HepG2 (cell line): Measurements from ENCODE around the gene ISCU. TPM values are rescaled to one million over a fixed set of nuclear protein-coding genes. Genes with fewer than 3 reads are reported as not detected.

Source experiments
- ATAC-seq: fragments of 200-7000 bp; cut with Tn5 transposase; 3 replicates; pipeline ENCODE4 v1.9.1; 2020; ENCODE audit warnings: mild to moderate bottlenecking, moderate library complexity
- BruUV-seq: library from RNA; stranded (reverse); fragments of 400-500 nt; replicated peaks from 2 replicates; lab custom pipeline; 2021; lab: Mats Ljungman, UMichigan
- CTCF ChIA-PET: fragments of 300-600 bp; formaldehyde crosslinking; extraction: SDS; loops from one replicate; lab custom pipeline; 2021; ENCODE audit warnings: low total read pairs, inconsistent platforms, low intra/inter-chr PET ratio; lab: Yijun Ruan, JAX
- POLR2A ChIA-PET: fragments of 350-600 bp; sonication (Branson Sonifier 250); formaldehyde crosslinking; loops from one replicate; lab custom pipeline; 2020; ENCODE audit warnings: antibody characterized with exemption, inconsistent platforms; lab: Yijun Ruan, JAX
- DNase-seq: peaks from one replicate; pipeline ENCODE4 v3.0.0-alpha.2; 2015; ENCODE audit warnings: low spot score
- FAIRE-seq: peaks from 3 replicates; lab custom pipeline; 2011; peaks lifted over from hg19 to GRCh38; lab: Jason Lieb, UNC
- H2AFZ ChIP-seq: one replicate; pipeline ENCODE4 v1.6.1; 2011; ENCODE audit warnings: low read length, inconsistent platforms
- H3K27ac ChIP-seq: fragments of 300-600 bp; 3 replicates; pipeline ENCODE4 v1.8.0; 2011; ENCODE audit warnings: mixed run types, mild to moderate bottlenecking, mixed read lengths, low read length, inconsistent platforms; ENCODE audit not compliant: insufficient read depth; ENCODE audit errors: extremely low read length
- H3K27me3 ChIP-seq, 2 experiments: fragments of 200-600 bp in 1 of 2; 2 replicates in 1 of 2; 3 replicates in 1 of 2; pipeline versions ENCODE4 v1.6.0 to v1.8.0; 2011; ENCODE audit warnings: low read length in 2 of 2, mild to moderate bottlenecking in 2 of 2, moderate library complexity in 2 of 2, inconsistent platforms in 1 of 2; ENCODE audit not compliant: insufficient read depth in 2 of 2, control insufficient read depth in 1 of 2
- H3K36me3 ChIP-seq, 2 experiments: fragments of 200-600 bp in 1 of 2; replicated peaks in 1 of 2; 2 replicates in 1 of 2; 3 replicates in 1 of 2; pipeline versions ENCODE4 v1.5.1 to v1.8.0; 2011; ENCODE audit warnings: low read length in 2 of 2, inconsistent platforms in 1 of 2; ENCODE audit not compliant: insufficient read depth in 2 of 2, control insufficient read depth in 1 of 2
- H3K4me1 ChIP-seq: 2 replicates; pipeline ENCODE4 v1.5.1; 2012; ENCODE audit warnings: low read length, inconsistent platforms; ENCODE audit not compliant: insufficient read depth
- H3K4me2 ChIP-seq: 2 replicates; pipeline ENCODE4 v1.6.0; 2011; ENCODE audit warnings: low read depth, low read length, inconsistent platforms
- H3K4me3 ChIP-seq, 3 experiments: fragments of 200-600 bp in 1 of 3; sonication (generic), shearing (Covaris generic) in 1 of 3; replicated peaks in 1 of 3; 2 replicates each; pipeline ENCODE4 v1.5.1; 2011 to 2016; ENCODE audit warnings: low read length in 3 of 3, inconsistent platforms in 2 of 3, low read depth in 2 of 3, mild to moderate bottlenecking in 2 of 3, control low read depth in 1 of 3, mixed read lengths in 1 of 3; ENCODE audit not compliant: insufficient read depth in 1 of 3
- H3K79me2 ChIP-seq: one replicate; pipeline ENCODE4 v1.6.1; 2011; ENCODE audit warnings: low read length, inconsistent platforms; ENCODE audit not compliant: insufficient read depth
- H3K9ac ChIP-seq: 2 replicates; pipeline ENCODE4 v1.6.0; 2011; ENCODE audit warnings: mild to moderate bottlenecking, low read depth, low read length, inconsistent platforms; ENCODE audit not compliant: insufficient read depth
- H3K9me3 ChIP-seq: 2 replicates; pipeline ENCODE4 v1.5.1; 2012; ENCODE audit warnings: mild to moderate bottlenecking, low read length
- H4K20me1 ChIP-seq: 2 replicates; pipeline ENCODE4 v1.6.0; 2011; ENCODE audit warnings: inconsistent platforms, mild to moderate bottlenecking, low read length, moderate library complexity; ENCODE audit not compliant: insufficient read depth
- NFE2 ChIP-seq: sonication (generic); formaldehyde crosslinking; IDR thresholded peaks from 2 replicates; pipeline ENCODE4 v1.4.0; 2020; ENCODE audit warnings: missing genetic modification reagents
- RFX1 ChIP-seq: fragments of 450-650 bp; IDR thresholded peaks from 2 replicates; pipeline ENCODE4 v1.6.1; 2017
- SMC3 ChIP-seq: IDR thresholded peaks from 2 replicates; pipeline ENCODE4 v1.6.1; 2011; ENCODE audit warnings: low read length, improper control_type of control experiment
- STAG1 ChIP-seq: sonication (generic); formaldehyde crosslinking; IDR thresholded peaks from 2 replicates; pipeline ENCODE4 v1.4.0; 2020; ENCODE audit warnings: missing genetic modification reagents
- ZNF710 ChIP-seq: sonication (generic); formaldehyde crosslinking; IDR thresholded peaks from 2 replicates; pipeline ENCODE4 v1.5.0; 2020; ENCODE audit warnings: mild to moderate bottlenecking, missing genetic modification reagents, borderline replicate concordance
- WGBS: methylation state at CpG from one replicate; pipeline ENCODE4 v1.1.6; 2017; ENCODE audit warnings: low lambda C conversion rate; 5-methylcytosine and 5-hydroxymethylcytosine counted together
- in situ Hi-C: cut with HindIII; loops from 2 replicates; pipeline ENCODE4 v1.10.0; 2017; ENCODE audit warnings: low pct_unique_long_range_greater_than_20kb; ENCODE audit not compliant: extremely low pct_ligation_motif_present
- intact Hi-C: fragments of 100-400 bp; cut with micrococcal nuclease; formaldehyde crosslinking; loops from one replicate; pipeline ENCODE4 v1.10.0; 2022; ENCODE audit not compliant: unreplicated experiment
- polyA plus RNA-seq, 8 experiments: library from polyadenylated mRNA; depleted of rRNA in 3 of 8; stranded (reverse) in 7 of 8; unstranded in 1 of 8; fragments of >200 nt; fragmentation: Illumina TruSeq in 4 of 8; extraction: Trizol in 4 of 8; gene quantifications; 2 replicates each; pipeline versions ENCODE4 v1.2.1 to v1.2.3, GENCODE V29; 2011 to 2016; ENCODE audit warnings: low read depth in 4 of 8, missing spikeins in 1 of 8, mixed read lengths in 1 of 8; ENCODE audit not compliant: insufficient read depth in 1 of 8
- total RNA-seq, 5 experiments: library from RNA; depleted of rRNA; stranded (reverse); fragments of >200 nt; fragmentation: Illumina TruSeq; extraction: Trizol; gene quantifications; 2 replicates each; pipeline ENCODE4 v1.2.3, GENCODE V29; 2016; ENCODE audit warnings: low read depth in 1 of 5
- TF ChIP-seq, protein P1 (sequence below): sonication (generic); formaldehyde crosslinking; IDR thresholded peaks from 2 replicates; pipeline ENCODE4 v1.5.0; 2020; ENCODE audit warnings: mild to moderate bottlenecking, missing genetic modification reagents, moderate library complexity

The ISCU gene
- total and polyA plus RNA-seq, 2 of the 13 experiments (the other 11 are each of a cell fraction or from before 2014, with no cell fraction given): 94.4 to 107 TPM

DNA sequence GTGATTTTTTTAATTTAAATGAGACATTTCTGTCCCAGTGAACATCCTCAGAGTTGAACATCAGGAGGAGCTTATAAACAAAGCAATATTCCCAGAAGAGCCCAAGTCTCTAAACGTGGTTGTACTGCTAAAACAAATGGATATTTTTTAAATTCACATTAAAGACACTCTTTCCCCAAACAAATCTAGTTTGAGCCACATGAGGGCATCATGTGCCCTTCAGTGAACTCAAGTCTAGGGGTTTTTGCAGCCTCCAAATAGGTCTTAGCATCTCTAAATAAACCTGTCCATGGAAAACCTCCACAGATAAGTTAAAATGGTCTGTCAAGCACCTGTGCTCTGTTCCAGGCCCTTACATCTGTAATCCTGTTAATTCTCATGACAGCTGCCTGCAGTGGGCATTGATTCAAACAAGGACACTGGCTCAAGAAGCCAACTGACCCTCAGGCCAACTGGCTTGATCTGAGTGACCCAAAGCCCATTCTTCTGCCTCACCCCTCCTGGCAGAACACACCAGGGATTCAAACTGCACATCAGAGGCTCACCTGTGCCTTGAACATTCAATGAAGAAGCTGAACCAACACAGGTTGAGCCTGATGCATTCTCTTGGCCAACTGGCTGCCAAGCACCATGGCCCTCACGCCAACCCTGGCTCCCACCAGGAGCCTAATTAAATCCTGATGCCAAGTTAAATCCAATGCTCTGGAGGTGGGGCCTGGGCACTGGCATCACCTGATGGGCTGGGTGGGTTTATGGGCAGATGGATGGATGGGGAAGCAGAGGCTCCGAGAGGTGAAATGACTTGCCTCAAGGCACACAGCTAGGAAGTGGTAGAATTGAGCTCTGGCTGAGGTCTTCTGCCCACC lies 8.6 kb downstream of the ISCU start:
- intact Hi-C loops: no loop called here
- POLR2A ChIA-PET: no interaction called here

More for the DNA sequence above, 8.6 kb downstream of the ISCU start:
- no peak for TF ChIP-seq ZNF710 (CRISPR knock-in tag)
- no peak for TF ChIP-seq RFX1
- peak; percentile 56 for TF ChIP-seq STAG1
- TF ChIP-seq NFE2 (CRISPR knock-in tag): no peak
- TF ChIP-seq, protein P1, sequence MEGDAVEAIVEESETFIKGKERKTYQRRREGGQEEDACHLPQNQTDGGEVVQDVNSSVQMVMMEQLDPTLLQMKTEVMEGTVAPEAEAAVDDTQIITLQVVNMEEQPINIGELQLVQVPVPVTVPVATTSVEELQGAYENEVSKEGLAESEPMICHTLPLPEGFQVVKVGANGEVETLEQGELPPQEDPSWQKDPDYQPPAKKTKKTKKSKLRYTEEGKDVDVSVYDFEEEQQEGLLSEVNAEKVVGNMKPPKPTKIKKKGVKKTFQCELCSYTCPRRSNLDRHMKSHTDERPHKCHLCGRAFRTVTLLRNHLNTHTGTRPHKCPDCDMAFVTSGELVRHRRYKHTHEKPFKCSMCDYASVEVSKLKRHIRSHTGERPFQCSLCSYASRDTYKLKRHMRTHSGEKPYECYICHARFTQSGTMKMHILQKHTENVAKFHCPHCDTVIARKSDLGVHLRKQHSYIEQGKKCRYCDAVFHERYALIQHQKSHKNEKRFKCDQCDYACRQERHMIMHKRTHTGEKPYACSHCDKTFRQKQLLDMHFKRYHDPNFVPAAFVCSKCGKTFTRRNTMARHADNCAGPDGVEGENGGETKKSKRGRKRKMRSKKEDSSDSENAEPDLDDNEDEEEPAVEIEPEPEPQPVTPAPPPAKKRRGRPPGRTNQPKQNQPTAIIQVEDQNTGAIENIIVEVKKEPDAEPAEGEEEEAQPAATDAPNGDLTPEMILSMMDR (CRISPR knock-in tag): peak; percentile 45
- peak; percentile 20; the same call in 1 of the 2 replicates for TF ChIP-seq SMC3
- 42% methylated on average over 2 of the region's 3 CpGs for WGBS
- Histone ChIP-seq H3K79me2 (no peaks in the 10 kb centered on the region), H3K4me3 (no peak overlapping the region), H2AFZ (no peak overlapping the region), H3K4me1 (no peaks in the 10 kb centered on the region), H3K4me2 (no peak overlapping the region), H3K9ac (no peak overlapping the region), H3K36me3 (peaks cover 14 to 36% of the 10 kb centered on the region in 2 experiments; a peak in 4 of 5 replicates), H3K27ac (no peak overlapping the region), H3K9me3 (no peaks in the 10 kb centered on the region), H4K20me1 (no peaks in the 10 kb centered on the region), H3K27me3 (no peaks in the 10 kb centered on the region; a peak in 1 of 5 replicates)
- in situ Hi-C loops: no loop called here
- no peak; the same call in 1 of the 3 replicates for ATAC-seq
- peak; percentile 8 for FAIRE-seq
- peak; percentile 12 for DNase-seq
- BruUV-seq: no TSS peak
- CTCF ChIA-PET: no interaction called here
